GM10847 (cell line): ENCODE results near the gene ITGA11.

Source experiments
- POLR2A ChIP-seq: IDR thresholded peaks from 2 replicates; pipeline ENCODE4 v1.6.1; 2011; ENCODE audit not compliant: insufficient read length; ENCODE audit errors: extremely low read depth

ITGA11 gene

GRCh38 chr15:68317281-68318007 lies 114.5 kb downstream of the ITGA11 start:
- no peak for TF ChIP-seq POLR2A

- TF ChIP-seq POLR2A, result no peak
Measured at GRCh38 chr15:68316061-68316804, 115.7 kb downstream of the ITGA11 start.

- TF ChIP-seq POLR2A, result no peak
Measured at GRCh38 chr15:68315495-68316031, 116.4 kb downstream of the ITGA11 start.

DNA sequence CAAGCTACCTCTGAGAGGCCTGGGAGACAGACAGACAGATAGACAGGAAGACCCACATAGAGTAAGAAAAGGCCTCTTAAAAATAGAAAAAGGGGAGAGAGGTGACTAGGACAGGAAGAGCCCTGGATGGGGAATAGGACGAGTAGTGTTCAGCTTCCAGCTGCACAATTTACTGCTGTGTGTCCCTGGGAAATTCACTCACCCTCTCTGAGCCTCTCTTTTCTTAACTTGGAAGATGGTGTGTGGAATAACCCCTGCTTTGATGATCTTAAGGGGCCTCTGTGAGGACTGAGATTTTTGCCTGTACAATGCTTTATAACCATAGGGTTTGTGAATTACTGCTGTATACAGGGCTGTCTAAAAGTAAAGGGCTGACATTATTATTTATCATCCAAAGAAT lies 116.9 kb downstream of the ITGA11 start:
- TF ChIP-seq POLR2A, result no peak

GRCh38 chr15:68314563-68314962 lies 117.4 kb downstream of the ITGA11 start:
- no peak for TF ChIP-seq POLR2A

DNA sequence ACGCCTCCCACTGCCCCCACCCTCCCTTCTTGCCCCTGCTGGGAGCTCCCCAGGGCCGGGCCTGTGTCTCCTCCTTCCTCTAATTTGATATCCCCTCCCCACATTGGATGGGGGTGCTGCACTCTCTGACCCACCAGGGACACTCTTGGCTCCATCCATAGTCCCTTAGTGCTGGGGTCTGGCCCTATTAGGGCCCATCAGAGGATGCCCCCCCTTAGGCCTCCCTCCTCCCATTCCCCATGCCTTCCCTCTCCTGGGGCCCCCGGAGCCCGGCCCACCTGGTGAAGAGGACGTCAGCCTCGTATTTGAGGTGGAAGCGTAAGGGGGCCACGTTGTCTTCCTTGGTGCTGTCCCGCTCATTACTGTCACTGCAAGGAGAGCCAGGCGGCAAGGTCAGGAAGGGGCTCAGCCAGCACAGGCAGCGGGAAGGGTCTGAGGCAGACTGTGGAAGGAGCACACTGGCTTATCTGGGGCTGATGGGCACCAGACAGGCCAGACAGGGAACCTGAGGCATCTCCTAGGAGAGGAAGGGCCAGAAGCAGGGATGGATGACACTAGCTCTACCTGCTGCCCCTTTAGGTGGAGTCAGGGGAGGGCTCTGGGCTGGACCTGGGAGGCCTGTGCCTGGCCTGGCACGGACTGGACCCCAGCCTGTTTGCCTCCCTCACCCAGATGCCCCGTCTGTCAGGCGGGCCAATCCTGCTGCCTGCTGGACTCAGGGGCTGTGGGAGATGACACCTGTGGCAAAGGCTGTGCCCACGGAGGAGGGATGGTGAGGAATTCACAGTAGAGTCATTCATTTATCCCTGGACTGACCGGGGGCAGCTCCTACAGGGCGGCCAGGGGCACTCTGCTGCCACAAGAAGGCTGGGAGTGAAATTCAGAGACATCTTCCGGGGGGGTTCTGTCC lies 118.2 kb downstream of the ITGA11 start:
- TF ChIP-seq POLR2A, result no peak

DNA sequence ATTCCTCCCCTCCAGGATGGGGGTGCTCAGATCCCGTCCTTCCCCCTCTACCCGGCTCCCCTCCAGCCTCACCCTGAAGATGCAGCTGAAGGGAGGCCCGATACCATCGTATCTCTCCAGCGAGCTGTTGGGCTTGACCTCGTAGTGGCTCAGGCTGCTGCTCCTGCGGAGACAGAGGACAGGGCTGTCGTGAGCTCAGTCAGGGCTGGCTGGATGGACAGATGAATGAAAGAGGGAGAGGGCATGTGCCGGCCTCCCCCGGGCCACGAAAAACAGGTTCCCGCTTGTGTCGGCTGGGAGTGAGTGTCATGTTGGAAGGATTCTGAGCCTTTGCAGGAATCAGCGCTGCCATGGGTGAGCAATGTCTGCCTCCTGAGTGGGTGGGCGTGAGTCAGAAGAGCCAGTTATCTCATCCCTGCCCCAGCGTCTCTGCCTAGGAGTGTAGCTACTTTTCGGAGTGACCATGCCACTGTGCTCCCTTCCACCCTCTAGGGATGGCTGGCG lies 119.2 kb downstream of the ITGA11 start:
- TF ChIP-seq POLR2A, result no peak

DNA sequence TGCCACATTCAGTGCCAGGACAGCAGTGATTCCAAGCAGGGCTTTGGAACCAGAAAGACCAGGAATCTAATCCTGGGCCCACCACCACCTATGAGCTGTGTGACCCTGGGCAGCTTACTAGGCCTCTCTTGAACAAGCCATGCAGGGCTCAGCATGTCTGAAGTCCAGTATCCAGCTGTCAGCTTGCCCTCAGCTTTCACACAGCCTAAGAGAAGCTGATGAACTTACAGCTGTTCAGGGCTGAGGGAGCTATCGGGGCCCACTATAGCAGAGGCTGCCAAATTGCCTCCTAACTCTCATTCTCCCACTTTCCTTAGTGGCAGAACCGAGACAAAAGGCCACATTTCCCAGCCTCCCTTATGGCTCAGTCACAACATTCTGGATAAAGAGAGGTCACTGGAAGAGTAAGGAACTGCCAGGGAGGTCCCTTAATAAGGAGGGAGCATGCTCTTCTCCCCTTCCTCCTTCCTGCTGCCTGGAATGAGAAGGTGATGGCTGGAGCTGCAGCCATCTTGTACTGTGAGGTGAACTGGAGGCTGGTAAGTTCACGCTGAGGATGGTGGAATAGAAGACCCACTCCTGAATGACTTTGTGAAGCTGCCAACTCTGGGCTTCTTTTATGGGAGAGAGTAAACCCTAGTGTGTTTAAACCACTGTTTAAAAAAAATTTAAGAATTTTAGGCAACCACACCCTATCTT lies 120.0 kb downstream of the ITGA11 start:
- TF ChIP-seq POLR2A, result no peak

GRCh38 chr15:68311464-68311835 lies 120.5 kb downstream of the ITGA11 start:
- TF ChIP-seq POLR2A, result no peak

- TF ChIP-seq POLR2A, result no peak
Measured at GRCh38 chr15:68310804-68311463, 121.0 kb downstream of the ITGA11 start.

DNA sequence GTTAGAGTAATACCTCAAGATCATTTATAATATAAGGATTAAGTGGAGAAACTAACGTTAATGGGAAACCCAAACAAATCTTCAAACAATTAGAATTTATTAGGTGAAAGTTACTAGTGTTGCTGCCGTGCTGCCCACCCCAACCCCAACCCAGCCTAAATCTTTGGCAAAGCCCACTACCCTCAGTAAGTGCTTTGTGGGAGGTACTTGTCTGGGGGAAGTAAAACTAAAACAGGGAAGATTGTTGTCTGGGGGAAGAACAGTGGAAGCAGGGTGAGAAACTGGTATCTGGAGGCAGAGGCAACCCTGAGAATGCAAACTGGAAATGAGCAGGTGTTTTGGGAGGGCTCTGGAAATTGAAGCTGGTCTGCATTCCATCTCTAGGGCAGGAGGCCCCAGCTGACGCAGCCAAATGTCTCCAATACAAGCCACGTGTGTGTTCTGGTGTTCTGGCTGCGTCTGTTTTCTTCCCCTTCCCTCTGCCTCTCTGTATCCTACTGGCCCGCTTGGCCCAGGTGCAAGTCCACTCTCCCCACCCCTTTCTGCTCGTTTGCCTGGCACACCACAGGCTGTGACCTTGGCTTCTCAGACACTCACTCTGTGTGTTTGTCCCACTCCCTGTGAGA lies 121.7 kb downstream of the ITGA11 start:
- TF ChIP-seq POLR2A, result no peak

DNA sequence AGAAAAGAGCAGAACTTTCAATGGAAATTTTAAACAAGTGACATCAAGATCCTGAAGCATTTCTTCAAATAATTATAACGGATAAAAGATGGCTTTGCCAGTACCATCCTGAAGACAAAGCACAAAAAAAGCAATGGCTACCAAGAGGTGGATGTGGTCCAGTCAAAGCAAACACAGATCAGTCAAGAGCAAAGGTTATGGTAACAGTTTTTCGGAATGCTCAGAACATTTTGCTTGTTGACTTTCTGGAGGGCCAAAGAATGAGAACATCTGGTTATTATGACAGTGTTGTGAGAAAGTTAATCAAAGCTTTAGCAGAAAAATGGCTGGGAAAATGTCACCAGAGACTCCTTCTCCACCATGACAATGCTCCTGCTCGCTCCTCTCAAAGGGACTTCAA lies 122.9 kb downstream of the ITGA11 start:
- no peak for TF ChIP-seq POLR2A

GRCh38 chr15:68307131-68307928 lies 124.6 kb downstream of the ITGA11 start:
- no peak for TF ChIP-seq POLR2A

- no peak for TF ChIP-seq POLR2A
Measured at GRCh38 chr15:68305420-68305871, 126.5 kb downstream of the ITGA11 start.
